Endothelial cell (in vitro differentiated cells): Measurements from ENCODE around the gene PTPRM. TPM values are rescaled to one million over a fixed set of nuclear protein-coding genes. Genes with fewer than 3 reads are reported as not detected.

ENCODE experiments used
- DNase-seq: peaks from one replicate; pipeline ENCODE4 v3.0.0; 2021; ENCODE audit warnings: low spot score
- H3K27ac Mint-ChIP-seq: one replicate; pipeline ENCODE4 v1.8.0; 2021; ENCODE audit warnings: mixed read lengths, inconsistent platforms; ENCODE audit not compliant: unreplicated experiment
- H3K27me3 Mint-ChIP-seq: one replicate; pipeline ENCODE4 v1.8.0; 2021; ENCODE audit warnings: mild to moderate bottlenecking, moderate library complexity, mixed read lengths, inconsistent platforms; ENCODE audit not compliant: unreplicated experiment
- H3K36me3 Mint-ChIP-seq: one replicate; pipeline ENCODE4 v1.8.0; 2021; ENCODE audit warnings: mild to moderate bottlenecking, low read depth, mixed read lengths, inconsistent platforms; ENCODE audit not compliant: unreplicated experiment
- H3K4me1 Mint-ChIP-seq: one replicate; pipeline ENCODE4 v1.8.0; 2021; ENCODE audit warnings: mild to moderate bottlenecking, mixed read lengths, inconsistent platforms; ENCODE audit not compliant: unreplicated experiment
- H3K4me3 Mint-ChIP-seq: one replicate; pipeline ENCODE4 v1.8.0; 2021; ENCODE audit warnings: mild to moderate bottlenecking, mixed read lengths, inconsistent platforms; ENCODE audit not compliant: unreplicated experiment
- H3K9me3 Mint-ChIP-seq: one replicate; pipeline ENCODE4 v1.8.0; 2021; ENCODE audit warnings: mixed read lengths, inconsistent platforms; ENCODE audit not compliant: unreplicated experiment
- total RNA-seq: library from RNA; stranded (reverse); fragmentation: NEBNext Ultra II Directional; extraction: Animal tissue kit (Norgen Biotek cat#: 25700); gene quantifications from one replicate; pipeline ENCODE4 v1.2.1, GENCODE V29; 2021; ENCODE audit not compliant: unreplicated experiment
- TF ChIP-seq, protein P1 (sequence below): fragments of 200-600 bp; sonication (generic); IDR thresholded peaks from one replicate; pipeline ENCODE4 v1.5.0; 2021; ENCODE audit warnings: antibody characterized with exemption; ENCODE audit not compliant: unreplicated experiment

PTPRM gene
- total RNA-seq, 1 donor from 2014 or later: 284 TPM

DNA sequence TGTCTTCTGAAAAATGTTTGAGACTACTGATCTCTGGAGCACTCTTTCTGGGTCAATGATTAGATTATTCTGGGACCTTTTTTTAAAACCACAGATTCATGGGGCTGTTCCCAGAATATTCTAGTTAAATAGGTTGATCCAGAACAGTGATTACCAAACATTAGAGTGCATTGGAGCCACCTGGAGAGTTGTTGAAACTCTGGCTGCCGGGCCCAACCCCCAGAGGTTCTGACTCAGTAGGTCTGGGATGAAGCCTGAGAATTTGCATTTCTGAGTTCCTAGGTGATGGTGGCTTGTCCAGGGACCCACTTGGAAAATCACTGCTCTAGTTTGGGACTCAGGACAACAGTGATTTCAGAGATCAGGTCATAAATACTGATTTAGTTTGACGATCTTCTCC, 197.3 kb downstream of the PTPRM start:
- Mint-ChIP-seq H3K9me3 (no peaks in the 10 kb centered on the region), H3K36me3 (no peaks in the 10 kb centered on the region), H3K4me3 (no peak overlapping the region), H3K27ac (no peak overlapping the region), H3K4me1 (peaks cover 12% of the 10 kb centered on the region), H3K27me3 (peaks cover 4% of the 10 kb centered on the region)
- DNase-seq: no peak
- TF ChIP-seq, protein P1, sequence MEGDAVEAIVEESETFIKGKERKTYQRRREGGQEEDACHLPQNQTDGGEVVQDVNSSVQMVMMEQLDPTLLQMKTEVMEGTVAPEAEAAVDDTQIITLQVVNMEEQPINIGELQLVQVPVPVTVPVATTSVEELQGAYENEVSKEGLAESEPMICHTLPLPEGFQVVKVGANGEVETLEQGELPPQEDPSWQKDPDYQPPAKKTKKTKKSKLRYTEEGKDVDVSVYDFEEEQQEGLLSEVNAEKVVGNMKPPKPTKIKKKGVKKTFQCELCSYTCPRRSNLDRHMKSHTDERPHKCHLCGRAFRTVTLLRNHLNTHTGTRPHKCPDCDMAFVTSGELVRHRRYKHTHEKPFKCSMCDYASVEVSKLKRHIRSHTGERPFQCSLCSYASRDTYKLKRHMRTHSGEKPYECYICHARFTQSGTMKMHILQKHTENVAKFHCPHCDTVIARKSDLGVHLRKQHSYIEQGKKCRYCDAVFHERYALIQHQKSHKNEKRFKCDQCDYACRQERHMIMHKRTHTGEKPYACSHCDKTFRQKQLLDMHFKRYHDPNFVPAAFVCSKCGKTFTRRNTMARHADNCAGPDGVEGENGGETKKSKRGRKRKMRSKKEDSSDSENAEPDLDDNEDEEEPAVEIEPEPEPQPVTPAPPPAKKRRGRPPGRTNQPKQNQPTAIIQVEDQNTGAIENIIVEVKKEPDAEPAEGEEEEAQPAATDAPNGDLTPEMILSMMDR: no peak

DNA sequence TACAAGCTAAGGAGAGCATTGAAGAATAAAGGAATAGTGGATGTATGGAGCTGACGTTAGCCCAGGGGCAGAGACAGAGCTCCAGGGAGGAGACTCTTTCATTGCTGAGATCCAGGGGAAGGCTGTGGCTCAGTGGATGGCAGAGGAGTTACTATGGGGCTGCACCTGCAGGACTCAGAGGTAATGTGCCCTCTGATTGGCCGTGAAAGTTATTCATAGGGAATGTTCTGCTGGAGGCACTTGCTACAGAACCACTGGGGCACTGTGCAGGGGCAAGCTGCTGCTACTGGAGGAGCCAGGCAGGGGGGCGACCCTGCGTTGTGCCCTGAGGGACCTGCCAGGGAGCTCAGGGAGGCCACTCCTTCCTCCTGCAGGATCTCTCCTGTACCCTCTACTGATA, 199.2 kb downstream of the PTPRM start:
- DNase-seq: no peak
- TF ChIP-seq, protein P1: no peak

DNA sequence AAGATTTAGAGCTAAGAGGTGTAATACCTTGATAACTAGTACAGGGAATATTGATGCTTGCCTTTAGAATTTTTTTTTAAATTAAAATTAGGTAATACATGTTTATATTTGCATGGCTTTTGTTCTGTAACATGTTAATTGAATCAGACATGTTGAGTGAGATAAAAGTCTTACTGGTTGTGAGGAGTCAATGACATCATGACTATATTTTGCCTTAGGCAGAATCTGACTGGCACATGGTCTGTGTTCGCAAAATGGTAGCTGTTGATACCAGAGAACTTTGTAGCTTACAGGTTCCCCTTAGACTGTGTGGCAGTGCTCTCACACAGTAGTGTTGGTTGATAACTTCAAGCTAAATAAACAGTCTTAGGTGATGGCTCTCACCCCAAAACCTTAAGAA, 199.7 kb downstream of the PTPRM start:
- Mint-ChIP-seq H3K27ac (no peak overlapping the region), H3K27me3 (peaks cover 4% of the 10 kb centered on the region), H3K9me3 (no peaks in the 10 kb centered on the region), H3K4me3 (no peak overlapping the region), H3K4me1 (peaks cover 7% of the 10 kb centered on the region), H3K36me3 (no peaks in the 10 kb centered on the region)
- no peak for DNase-seq
- TF ChIP-seq, protein P1: no peak

More for the DNA sequence above, 199.2 kb downstream of the PTPRM start:
- no peak overlapping the region for H3K4me3 Mint-ChIP-seq
- H3K9me3 Mint-ChIP-seq: no peaks in the 10 kb centered on the region
- H3K27me3 Mint-ChIP-seq: peaks cover 4% of the 10 kb centered on the region
- no peaks in the 10 kb centered on the region for H3K36me3 Mint-ChIP-seq
- no peak overlapping the region for H3K27ac Mint-ChIP-seq
- peaks cover 10% of the 10 kb centered on the region for H3K4me1 Mint-ChIP-seq

DNA sequence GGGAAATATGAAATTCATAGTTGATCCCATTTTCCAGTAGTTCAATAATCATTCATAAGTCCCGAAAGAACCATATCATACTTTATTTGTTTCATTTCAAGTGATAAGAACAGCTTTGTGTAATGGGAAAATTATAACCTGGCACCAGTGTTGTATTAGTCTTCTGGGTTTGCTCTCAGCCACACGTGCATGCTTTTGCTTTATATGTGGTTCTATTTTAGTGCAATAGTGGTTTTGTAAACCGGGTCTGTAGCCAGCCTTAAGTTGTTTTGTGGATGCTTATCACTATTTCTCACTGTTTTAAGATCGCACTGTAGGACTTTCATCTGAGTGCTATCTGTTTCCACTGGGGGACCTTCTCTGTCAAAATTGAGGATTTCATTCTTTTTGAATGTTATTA, 203.8 kb downstream of the PTPRM start:
- no peak for DNase-seq
- H3K4me1 Mint-ChIP-seq: peaks cover 16% of the 10 kb centered on the region
- no peak overlapping the region for H3K4me3 Mint-ChIP-seq
- H3K27me3 Mint-ChIP-seq: peaks cover 4% of the 10 kb centered on the region
- no peak overlapping the region for H3K27ac Mint-ChIP-seq
- no peaks in the 10 kb centered on the region for H3K36me3 Mint-ChIP-seq
- H3K9me3 Mint-ChIP-seq: no peaks in the 10 kb centered on the region
- TF ChIP-seq, protein P1: no peak

DNA sequence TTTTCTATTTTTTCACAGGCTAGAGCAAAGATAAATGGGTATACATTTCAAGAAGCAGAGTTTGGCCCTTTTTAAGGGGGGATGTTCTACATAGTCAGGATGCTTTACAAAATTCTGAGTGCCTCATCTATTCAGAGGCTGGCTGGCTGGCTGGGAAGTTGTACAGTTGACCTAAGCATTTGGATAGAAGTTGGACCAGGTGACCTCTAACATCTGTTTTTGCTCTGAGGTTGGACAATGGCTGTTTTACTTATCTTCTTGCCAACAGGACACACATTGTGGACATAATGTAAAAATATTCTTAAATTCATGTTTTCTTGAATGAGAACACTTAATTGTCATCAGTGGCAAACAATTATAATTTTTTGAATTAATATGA, 205.4 kb downstream of the PTPRM start:
- Mint-ChIP-seq H3K4me1 (peaks cover 16% of the 10 kb centered on the region), H3K27me3 (peaks cover 4% of the 10 kb centered on the region), H3K4me3 (no peak overlapping the region), H3K9me3 (no peaks in the 10 kb centered on the region), H3K27ac (no peak overlapping the region), H3K36me3 (no peaks in the 10 kb centered on the region)
- TF ChIP-seq, protein P1: no peak
- no peak for DNase-seq
